ENCODE results near the gene GSG1.

GSG1 gene

DNA sequence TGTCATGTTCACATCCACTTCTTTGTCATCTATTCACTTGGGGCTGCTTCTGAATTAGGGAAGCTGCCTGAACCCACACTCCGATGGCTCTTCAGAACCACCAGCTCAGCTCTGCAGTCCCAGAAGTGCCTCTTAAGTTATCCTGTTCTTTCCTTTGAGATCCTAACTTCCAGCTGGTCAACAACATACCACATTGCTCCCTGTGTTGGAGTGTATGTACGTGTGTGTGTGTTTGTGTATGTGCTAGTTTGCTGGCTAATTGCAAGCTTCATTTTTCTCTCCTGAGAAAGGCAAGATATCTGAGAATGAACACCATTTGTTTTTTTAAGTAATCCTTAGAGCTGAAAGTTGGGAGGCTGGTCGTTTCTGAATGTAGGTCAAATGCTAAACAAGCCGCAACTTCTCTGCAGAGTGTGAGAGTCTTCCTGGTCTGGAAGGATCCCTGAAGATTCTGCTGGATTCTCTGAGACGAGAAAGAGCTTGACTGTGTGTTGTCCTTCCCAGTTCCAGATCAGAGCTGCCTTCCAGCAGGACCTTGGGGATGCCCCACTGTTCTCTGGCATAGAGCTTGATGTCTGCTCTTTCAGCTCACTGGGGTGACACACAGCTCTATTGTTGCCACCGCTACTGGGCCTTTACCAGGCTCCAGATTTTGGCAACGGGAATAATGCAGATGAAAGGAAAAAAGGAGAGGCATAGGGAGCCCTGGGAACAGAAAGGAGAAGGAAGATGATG lies 839 bp downstream of the GSG1 start:
- ChIA-PET POLR2A (interaction anchor here (0.9 to 2.0 kb wide), 6 partner anchors 13 to 100 kb away, joined by 3 to 7 read pairs (median 4); no protein-coding TSS in a partner anchor), CTCF (interaction anchor here (0.6 to 1.3 kb wide), 5 partner anchors 14 to 861 kb away, joined by 3 to 5 read pairs (median 4); no protein-coding TSS in a partner anchor)
- no peak for TF ChIP-seq SUZ12 (IDR thresholded peaks at IDR 0.05)
- no peak for TF ChIP-seq ARNT (IDR thresholded peaks at IDR 0.05)
- TF ChIP-seq HDGF (IDR thresholded peaks at IDR 0.05; ENCODE audit: borderline replicate concordance) = no peak
- DNase-seq (ENCODE audit: extremely low spot score) = no peak

GRCh38 chr12:13101821-13102375 lies 1.6 kb downstream of the GSG1 start:
- ChIA-PET CTCF (interaction anchor here (0.6 to 1.3 kb wide), 3 partner anchors 19 to 115 kb away, joined by 3 read pairs; no protein-coding TSS in a partner anchor), POLR2A (interaction anchor here (0.7 to 2.0 kb wide), 9 partner anchors 13 to 100 kb away, joined by 3 to 7 read pairs (median 4); no protein-coding TSS in a partner anchor)
- DNase-seq (ENCODE audit: extremely low spot score) = peak; percentile 23
- TF ChIP-seq CTBP1 (IDR thresholded peaks at IDR 0.05; ENCODE audit: borderline replicate concordance) = no peak
- TF ChIP-seq, protein P1, sequence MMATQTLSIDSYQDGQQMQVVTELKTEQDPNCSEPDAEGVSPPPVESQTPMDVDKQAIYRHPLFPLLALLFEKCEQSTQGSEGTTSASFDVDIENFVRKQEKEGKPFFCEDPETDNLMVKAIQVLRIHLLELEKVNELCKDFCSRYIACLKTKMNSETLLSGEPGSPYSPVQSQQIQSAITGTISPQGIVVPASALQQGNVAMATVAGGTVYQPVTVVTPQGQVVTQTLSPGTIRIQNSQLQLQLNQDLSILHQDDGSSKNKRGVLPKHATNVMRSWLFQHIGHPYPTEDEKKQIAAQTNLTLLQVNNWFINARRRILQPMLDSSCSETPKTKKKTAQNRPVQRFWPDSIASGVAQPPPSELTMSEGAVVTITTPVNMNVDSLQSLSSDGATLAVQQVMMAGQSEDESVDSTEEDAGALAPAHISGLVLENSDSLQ (IDR thresholded peaks at IDR 0.05) = peak; percentile 81

GRCh38 chr12:13100882-13101769 lies 2.3 kb downstream of the GSG1 start:
- POLR2A ChIA-PET = interaction anchor here (0.7 to 2.0 kb wide), 12 partner anchors 14 to 113 kb away, joined by 3 to 7 read pairs (median 4); no protein-coding TSS in a partner anchor
- CTCF ChIA-PET = interaction anchor here (0.5 to 3.2 kb wide), 6 partner anchors 60 to 114 kb away, joined by 3 to 15 read pairs (median 5); no protein-coding TSS in a partner anchor
- TF ChIP-seq L3MBTL2 (conservative IDR thresholded peaks at IDR 0.05) = no peak
- peak; percentile 81 for DNase-seq (ENCODE audit: extremely low spot score)

- no peak for DNase-seq (ENCODE audit: extremely low spot score)
- no peak for TF ChIP-seq L3MBTL2 (conservative IDR thresholded peaks at IDR 0.05)
- no peak for TF ChIP-seq ELF4 (IDR thresholded peaks at IDR 0.05)
- TF ChIP-seq LEF1 (IDR thresholded peaks at IDR 0.05; ENCODE audit: borderline replicate concordance) = no peak
- TF ChIP-seq FOXA1 (IDR thresholded peaks at IDR 0.05) = no peak
- TF ChIP-seq TARDBP (IDR thresholded peaks at IDR 0.05) = no peak
- no peak for TF ChIP-seq SUZ12 (IDR thresholded peaks at IDR 0.05)
- no peak for TF ChIP-seq SP1 (IDR thresholded peaks at IDR 0.05)
- no peak for TF ChIP-seq NFRKB (IDR thresholded peaks at IDR 0.05)
- no peak for TF ChIP-seq CTBP1 (IDR thresholded peaks at IDR 0.05; ENCODE audit: borderline replicate concordance)
- no peak for TF ChIP-seq ZNF384 (IDR thresholded peaks at IDR 0.05)
- CTCF ChIA-PET = interaction anchor here (1.1 to 3.2 kb wide), 4 partner anchors 60 to 111 kb away, joined by 3 to 31 read pairs (median 12); no protein-coding TSS in a partner anchor
- POLR2A ChIA-PET = interaction anchor here (1.0 to 1.4 kb wide), 6 partner anchors 16 to 114 kb away, joined by 3 to 5 read pairs (median 3); no protein-coding TSS in a partner anchor
Observed at GRCh38 chr12:13100605-13100881, 2.9 kb downstream of the GSG1 start.

GRCh38 chr12:13099844-13100604 lies 3.4 kb downstream of the GSG1 start:
- ChIA-PET POLR2A (interaction anchor here (1.0 to 1.5 kb wide), 9 partner anchors 17 to 114 kb away, joined by 3 to 6 read pairs (median 4); partner anchors contain the start of gene FAM234B), CTCF (interaction anchor here (1.1 to 3.2 kb wide), 6 partner anchors 35 to 156 kb away, joined by 3 to 31 read pairs (median 7); no protein-coding TSS in a partner anchor)
- DNase-seq (ENCODE audit: extremely low spot score) = no peak
- TF ChIP-seq SUZ12 (IDR thresholded peaks at IDR 0.05) (no peak), ZNF384 (IDR thresholded peaks at IDR 0.05) (peak; percentile 1; the same call in 1 of the 2 replicates), NFRKB (IDR thresholded peaks at IDR 0.05) (no peak), ARNT (IDR thresholded peaks at IDR 0.05) (no peak)

DNA sequence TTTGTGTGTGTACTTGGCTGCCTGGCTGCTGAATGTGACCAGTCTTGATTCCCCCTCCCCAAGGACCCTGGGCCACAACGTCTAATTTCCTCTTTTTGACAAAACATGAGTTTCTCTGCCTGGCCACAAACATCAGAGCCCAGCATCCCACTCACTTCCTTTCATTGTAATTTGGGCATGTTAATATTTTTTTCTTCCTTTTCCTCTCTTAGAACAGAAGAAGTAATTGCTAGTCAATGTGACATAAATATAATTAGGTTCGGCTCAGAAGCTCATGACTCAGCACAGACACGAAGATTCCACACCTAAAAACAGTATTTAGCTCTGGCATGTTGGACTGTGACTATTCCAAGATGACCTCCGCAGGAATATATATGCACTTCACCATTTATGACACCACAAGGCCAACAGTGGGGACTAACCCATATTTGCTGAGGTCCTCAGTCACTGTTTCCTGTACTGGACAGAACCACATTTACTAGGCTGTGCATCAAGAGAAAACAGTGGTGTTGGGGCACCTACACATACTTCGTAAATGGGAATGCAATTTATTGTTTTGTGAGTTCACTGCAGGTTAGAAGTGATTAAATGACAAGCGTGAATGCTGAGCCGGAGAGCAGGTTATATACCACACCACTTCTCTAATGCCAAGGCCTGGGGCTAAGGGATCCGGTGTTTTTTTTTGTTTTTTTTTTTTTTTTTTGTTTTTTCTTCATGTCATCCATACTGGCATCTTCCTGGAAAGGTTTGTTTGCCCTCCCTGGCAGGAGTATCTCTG lies 4.2 kb downstream of the GSG1 start:
- TF ChIP-seq SUZ12 (IDR thresholded peaks at IDR 0.05) (no peak), ELF4 (IDR thresholded peaks at IDR 0.05) (no peak), ZNF384 (IDR thresholded peaks at IDR 0.05) (peak; percentile 62)
- ChIA-PET POLR2A (interaction anchor here (1.1 to 1.5 kb wide), 6 partner anchors 18 to 115 kb away, joined by 3 to 6 read pairs (median 4); partner anchors contain the start of gene FAM234B), CTCF (interaction anchor here (0.6 to 3.2 kb wide), 9 partner anchors 36 to 492 kb away, joined by 3 to 31 read pairs (median 5); no protein-coding TSS in a partner anchor)
- DNase-seq (ENCODE audit: extremely low spot score) = no peak

DNA sequence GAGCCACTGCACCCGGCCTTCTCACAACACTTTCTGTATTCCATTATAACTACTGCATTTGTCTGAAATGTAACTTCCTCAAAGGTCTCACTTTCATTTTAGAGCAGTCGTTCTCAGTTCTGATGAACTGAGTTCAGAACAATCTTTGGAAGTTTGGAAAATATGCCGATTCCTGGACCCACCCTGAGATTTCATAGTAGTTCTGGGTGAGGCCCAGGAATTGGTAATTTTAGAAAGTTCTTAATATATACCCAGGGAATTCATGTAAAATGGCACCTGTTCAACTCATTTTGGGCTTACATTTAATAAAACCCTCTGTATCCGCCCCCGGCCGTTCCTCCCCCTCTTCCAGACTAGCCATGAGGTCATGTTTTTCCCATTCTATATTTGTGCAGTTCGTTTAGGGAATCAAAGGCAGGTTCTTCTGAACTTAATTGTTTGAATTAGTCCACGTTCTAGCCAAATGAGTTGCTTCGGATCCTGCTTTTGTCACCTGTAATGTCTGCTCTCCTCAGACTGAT lies 5.9 kb downstream of the GSG1 start:
- POLR2A ChIA-PET = no interaction called here
- TF ChIP-seq HDGF (IDR thresholded peaks at IDR 0.05; ENCODE audit: borderline replicate concordance) (no peak), CTBP1 (IDR thresholded peaks at IDR 0.05; ENCODE audit: borderline replicate concordance) (no peak), ELF4 (IDR thresholded peaks at IDR 0.05) (no peak), BHLHE40 (IDR thresholded peaks at IDR 0.05; ENCODE audit: borderline replicate concordance) (no peak), TARDBP (IDR thresholded peaks at IDR 0.05) (no peak), FOXK2 (IDR thresholded peaks at IDR 0.05) (no peak), LEF1 (IDR thresholded peaks at IDR 0.05; ENCODE audit: borderline replicate concordance) (no peak), ARNT (IDR thresholded peaks at IDR 0.05) (no peak), SUZ12 (IDR thresholded peaks at IDR 0.05) (no peak), FOXA1 (IDR thresholded peaks at IDR 0.05) (no peak)
- DNase-seq (ENCODE audit: extremely low spot score) = no peak
- CTCF ChIA-PET = interaction anchor here (0.5 to 3.2 kb wide), 5 partner anchors 76 to 114 kb away, joined by 3 to 31 read pairs (median 4); no protein-coding TSS in a partner anchor

All from HEK293T (cell line).